NCI-H748 (cell line): ENCODE measurements around the gene ECHS1.
"Not testable (repeated sequence)": the region's sequence is repeated elsewhere in the genome, so short reads cannot be mapped to it uniquely, and the experiment has no call there.

Experiments
- DNase-seq: peaks from one replicate; lab custom pipeline; 2025; ENCODE audit not compliant: unreplicated experiment; lab: John Stamatoyannopoulos, UW

Gene ECHS1

DNA sequence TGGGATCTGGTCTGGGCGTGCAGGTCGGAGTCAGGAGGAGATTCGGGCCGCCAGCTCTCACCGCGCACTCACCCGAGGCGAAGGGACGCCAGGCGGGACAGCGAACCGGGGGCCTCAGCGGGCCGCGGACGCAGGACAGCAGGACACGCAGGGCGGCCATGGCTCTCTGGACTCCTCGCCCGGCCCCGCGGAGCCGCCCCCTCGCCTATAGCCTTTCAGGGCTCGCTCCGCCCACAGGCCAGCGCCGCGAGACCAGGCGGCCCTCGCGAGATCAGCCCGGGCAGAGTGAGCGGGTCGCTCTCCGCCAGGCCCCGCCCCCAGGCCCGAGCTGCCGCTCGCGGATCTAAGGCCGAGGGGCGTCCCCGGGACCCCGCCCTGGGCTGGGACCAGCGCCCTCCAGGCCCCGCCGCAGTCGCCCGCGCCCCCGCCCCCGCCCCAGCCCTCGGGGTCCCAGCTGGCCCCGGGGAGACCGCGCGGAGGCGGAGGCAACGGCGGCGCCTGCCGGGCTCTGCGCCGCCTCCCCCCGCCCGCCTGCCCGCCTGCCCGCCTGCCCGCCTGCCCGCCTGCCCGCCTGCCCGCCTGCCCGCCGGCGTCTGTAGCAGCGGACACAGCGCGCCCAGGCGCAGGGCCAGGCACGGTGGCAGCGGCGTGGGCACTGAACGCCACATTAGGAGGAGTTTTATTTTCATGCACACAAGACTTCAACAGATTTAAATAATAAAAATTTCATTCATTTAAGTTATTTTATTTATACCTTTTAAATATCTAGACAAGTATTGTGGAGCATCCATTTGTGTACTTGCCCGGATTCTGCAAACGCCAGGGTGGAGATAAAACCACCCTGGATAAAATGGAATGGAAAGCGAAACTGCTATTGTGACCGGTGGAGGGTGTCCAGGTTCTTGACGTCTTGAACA lies at the start of gene ECHS1:
Gene ECHS1, minus strand, starts transcription at position 181 of the 917 bp plus-strand sequence. Its CDS starts 21 bp downstream, at position 160.
- peak; percentile 92 for DNase-seq

DNA sequence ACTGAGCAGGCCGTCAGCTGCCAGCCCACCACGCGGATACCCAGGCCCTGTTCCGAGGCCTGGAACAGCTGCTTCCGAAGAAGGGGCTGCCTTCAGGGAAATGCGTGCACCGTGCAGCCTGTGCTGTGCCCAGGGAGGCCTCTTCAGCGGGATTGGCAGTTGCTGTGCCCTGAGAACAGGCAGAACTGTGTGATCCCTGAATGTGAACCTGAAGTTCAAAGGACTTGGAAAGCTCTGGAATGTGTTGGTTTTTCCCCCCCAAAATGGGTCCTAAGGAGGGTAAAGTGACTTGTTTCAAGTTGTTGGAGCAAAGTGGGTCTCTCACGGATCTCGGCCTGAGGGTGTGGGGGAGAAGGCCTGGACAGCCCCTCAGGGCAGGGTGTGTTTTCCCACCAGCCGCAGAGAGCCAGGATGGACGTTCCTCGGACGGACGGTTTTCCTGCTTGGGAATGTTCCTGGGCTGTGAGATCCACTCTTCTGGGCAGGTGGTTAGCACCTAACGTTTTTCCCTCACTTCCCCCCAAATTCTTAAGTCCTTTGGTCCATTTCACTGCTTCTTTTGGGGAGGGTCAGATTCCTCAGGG lies 49.2 kb upstream of the ECHS1 start:
- no peak for DNase-seq

DNA sequence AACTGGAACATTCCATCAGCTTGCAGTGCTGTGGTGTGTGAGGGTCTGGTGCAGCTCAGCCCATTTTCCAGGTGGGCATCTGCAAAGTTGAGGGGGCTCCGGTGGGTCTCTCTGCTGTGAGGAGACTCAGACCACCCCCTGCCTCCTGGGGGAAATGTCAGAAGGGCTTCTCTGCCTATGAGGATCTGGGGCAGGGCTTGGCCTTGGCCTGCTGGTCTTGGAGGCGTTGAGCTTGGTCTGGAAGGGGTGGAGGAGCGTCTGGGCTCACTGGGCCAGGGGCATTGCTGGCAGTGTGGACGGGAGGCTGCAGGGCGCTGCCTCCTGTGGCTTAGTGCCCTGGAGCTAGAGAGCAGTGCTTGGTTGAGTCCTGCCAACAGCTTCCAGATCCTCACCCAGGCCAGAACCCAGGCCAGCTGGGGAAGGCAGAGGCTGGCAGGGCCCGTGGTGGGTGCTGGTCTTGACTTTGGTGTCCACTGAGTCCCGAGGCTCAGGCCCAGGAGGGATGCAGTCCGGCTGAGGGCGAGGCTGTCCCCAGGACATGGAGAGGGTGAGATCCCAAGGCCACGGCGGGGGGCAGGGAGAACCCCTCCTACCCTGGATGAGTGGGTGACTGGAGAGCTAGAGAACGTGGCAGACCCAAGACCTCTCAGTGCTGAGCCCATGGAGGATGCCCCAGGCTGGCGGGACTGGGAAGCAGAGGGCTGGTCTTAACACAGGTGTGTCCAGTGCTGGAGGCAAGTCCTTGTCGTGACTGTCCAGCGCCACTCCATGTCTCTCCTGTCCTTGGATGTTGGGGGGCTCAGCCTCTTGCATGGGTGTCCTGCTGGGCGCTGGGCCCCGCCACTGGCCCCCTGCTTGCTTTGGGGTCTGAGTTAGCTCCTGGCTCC lies 48.4 kb upstream of the ECHS1 start:
- no peak for DNase-seq

DNA sequence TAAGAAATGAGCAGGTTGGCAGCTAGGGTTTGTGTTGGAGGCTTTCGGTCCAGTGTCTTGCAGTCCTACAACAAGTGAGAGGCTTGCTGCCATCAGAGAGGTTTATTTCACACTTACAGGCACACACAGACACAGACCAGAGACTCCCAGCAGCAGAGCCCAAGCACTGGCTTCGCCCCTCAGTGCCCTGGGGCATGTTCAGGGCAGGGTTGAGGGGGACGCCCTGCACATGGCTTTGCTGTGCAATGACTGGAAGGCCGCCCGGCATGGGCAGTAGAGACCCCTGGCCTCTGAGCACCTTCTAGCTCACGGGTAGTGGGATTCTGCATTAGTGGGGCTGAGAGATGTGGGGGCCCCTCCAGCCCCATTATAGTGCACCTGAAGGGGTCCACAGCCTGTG lies 47.4 kb upstream of the ECHS1 start:
- DNase-seq, result no peak

DNA sequence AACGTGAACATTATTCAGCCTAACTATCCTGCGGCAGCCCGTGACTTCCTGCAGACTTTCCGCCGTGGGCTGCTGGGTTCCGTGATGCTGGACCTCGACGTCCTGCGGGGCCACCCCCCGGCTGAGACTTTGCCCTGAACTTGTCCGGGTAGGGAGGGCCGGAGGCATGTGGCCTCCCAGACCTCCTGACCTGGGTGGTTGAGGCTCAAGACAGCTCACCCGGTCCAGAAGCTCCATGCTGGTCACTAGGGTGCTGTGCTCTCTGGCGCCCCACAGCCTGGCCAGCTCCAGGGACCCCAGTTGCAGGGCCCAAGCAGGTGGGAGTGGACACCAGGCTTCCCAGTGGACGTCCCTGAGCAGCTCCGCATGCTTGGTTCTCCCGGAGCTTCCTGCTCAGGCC lies 46.9 kb upstream of the ECHS1 start:
- no peak for DNase-seq

DNA sequence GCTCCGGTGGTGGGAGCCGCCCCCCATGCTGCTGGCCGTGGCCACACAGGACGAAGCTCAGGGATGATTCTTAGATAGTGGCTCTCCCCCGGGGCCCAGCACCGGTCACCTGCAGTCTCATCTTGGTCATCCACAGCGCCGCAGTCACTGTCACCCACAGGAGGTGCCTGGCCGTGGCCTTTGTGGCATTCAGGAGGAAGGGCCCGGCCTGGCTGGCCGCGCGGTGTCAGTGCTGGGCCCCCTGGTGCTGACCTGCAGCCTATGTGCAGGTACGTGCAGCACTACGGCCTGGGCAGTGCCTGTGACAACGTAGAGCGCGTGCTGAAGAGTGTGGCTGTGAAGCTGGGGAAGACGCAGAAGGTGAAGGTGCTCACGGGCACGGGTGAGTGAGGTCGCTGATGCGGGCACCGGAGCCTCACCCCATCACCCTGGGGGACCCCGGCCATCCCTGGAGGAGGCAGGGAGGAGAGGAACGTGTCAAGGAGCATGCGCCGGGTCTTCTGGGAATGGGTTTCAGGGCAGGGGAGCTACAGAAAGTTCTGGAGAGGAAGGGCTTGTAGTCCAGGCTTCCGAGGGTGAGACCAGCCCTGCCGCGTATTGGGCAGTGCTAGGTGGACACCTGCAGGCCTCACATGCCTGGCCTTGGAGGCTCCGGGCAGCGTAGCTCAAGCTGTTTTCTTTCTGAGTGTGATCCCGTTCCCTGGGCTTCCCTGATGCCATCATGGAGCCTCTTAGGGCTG lies 46.2 kb upstream of the ECHS1 start:
- no peak for DNase-seq

DNA sequence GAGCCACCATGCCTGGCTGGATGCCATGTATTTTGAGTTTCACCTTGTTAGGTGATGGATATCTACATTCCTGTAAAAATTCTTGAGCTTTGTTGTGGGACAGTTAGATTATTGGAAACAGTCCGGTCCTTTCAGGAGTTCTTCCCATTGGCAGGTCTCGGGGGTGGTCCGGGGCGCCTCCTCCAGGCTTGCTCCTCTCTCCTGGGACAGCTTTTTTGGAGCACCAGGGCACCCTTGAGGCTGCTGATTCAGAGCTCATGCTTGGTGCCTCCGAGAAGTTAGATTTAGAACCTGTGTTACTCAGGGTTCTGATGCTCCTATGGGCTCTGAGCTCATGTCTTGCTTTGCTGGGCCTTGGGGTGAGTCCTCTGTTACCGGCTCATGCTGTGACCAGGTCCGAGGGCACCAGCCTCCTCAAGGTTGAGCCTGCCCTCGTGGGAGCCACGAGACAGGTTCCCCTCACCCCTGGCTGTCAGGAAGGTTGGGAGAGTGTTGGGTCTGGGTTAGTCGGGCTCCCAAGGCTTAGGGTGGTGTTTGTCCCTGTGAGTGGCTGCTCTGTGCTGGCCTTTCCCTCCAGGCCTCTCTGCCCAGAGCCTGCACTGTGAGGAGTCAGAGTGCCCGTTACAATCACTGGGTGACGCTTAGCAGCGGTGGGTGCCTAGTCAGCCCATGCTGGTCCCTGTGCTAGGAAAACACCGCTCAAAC lies 45.3 kb upstream of the ECHS1 start:
- no peak for DNase-seq

DNA sequence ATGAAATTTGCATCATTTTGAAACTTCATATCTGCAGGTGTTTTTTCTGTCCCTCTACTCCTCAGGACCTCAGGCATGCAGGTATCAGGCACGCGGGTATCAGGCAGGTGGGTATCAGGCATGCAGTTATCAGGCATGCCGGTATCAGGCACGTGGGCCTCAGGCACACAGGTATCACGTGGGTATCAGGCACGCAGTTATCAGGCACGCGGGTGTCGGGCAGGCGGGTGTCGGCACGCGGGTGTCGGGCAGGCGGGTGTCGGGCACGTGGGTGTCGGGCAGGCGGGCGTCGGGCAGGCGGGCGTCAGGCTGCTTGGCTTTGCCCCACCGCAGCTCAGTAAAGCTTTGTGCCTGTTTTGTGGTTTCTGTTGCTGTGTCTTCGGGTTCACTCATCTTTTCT lies 42.6 kb upstream of the ECHS1 start:
- DNase-seq, result no peak

DNA sequence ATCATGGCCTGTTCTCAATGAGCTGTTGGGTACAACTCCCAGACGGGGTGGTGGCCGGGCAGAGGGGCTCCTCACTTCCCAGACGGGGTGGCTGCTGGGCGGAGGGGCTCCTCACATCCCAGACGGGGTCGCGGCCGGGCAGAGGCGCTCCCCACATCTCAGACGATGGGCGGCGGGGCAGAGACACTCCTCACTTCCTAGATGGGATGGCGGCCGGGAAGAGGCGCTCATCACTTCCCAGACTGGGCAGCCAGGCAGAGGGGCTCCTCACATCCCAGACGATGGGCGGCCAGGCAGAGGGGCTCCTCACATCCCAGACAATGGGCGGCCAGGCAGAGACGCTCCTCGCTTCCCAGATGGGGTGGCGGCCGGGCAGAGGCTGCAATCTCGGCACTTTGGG lies 41.2 kb upstream of the ECHS1 start:
- DNase-seq, result not testable (repeated sequence)

DNA sequence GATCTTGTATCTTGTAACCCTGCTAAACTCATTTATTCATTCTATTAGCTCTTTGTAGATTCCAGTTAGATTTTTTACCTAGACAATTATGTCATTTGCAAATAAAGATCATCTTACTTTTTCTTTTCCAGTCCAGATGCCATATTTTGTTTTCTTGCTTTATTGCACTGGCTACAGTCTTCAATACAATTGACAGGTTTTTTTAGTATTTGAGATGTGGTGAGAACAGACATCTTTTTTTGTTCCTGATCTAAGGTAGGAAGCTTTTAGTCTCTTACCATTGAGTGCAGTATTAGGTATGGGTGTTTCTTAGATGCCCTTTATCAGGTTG lies 39.2 kb upstream of the ECHS1 start:
- DNase-seq, result no peak

DNA sequence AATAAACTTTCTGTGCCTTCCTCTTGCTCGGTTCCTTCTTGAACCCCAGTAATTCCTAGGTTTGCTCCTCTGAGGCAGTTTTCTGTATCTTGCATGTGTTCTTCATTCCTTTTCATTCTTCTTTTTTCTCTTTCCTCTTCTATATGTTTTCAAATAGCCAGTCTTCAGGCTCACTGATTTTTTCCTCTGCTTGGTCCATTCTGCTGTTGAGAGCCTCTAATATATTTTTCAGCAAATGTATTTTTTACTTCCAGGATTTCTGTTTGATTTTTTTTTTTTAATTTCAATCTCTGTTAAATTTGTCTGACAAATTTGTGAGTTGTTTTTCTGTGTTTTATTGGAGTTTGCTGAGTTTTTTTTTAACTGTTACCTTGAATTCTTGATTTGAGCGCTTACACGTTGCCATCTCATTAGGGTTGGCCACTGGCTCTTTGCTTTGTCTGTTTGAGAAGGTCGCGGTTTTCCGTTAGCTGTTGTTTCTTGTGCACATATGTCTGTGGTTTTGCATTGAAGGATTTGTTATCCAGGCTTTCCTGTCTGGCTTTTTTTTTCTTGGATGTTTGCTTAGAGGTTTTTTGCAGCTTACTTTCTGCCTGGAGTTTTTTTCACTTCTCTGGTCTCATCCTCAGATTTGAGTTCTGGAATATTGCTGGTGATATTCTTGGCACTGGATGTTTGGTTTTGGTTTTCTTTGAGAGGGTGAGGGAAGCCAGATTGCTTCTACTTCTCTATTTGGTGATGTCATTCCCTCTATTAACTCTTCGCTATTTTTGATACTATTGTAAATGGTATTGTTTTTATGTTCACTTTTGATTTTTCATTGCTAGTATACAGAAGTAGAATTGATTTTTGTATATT lies 38.6 kb upstream of the ECHS1 start:
- DNase-seq, result no peak

DNA sequence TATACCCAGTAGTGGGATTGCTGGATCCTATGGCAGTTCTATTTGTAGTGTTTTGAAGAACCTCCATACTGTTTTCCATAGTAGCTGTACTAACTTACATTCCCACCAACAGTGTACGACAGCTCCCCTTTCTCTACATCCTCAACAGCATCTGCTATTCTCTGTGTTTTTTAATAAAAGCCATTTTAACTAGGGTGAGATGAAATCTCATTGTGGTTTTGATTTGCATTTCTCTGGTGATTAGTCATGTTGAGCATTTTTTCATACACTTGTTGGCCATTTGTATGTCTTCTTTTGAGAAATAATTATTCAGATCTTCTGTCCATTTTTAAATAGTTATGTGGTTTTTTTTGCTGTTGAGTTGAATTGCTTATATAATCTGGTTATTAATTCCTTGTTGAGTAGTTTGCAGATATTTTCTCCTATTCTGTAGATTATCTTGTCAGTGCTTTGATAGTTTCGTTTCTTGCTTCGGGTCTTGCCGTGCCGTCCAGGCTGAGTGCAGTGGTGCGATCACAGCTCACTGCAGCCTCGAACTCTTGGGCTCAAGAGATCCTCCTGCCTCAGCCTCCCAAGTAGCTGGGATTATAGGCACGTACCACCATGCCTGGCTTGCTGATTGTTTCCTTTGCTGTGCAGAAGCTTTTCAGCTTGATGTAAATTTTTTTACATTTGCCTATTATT lies 32.8 kb upstream of the ECHS1 start:
- no peak for DNase-seq

DNA sequence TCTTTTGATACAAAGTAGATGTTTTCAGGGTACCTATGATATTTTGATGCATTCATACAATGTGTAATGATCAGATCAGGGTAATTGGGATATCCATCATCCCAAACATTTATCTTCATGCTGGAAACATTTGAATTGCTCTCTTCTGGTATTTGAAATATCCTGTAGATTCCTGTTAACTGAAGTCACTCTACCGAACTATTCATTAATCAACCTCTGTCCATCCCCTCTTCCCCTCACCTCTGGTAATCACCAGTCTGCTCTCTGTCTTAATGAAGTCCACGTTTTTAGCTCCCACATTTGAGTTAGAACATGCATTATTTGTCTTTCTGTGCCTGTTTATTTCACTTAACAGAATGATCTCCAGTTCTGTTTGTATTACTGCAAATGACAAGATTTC lies 32.1 kb upstream of the ECHS1 start:
- DNase-seq, result no peak

DNA sequence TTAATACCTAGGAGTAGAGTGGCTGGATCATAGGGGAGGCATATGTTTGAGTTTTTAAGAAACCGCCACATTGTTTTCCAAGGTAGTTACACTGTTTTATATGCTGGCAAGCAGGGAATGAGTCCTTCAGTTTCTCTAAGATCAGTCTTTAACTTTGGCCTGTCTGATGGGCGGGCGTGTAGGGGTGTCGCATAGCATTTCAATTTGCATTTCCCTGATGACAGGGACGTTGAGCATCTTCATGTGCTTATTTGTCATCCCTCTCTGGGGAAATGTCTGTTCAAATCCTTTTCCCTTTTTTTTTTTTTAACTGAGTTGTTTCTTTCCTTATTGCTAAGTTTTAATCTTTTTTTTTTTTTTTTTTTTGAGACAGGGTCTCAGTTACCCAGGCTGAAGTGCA lies 30.6 kb upstream of the ECHS1 start:
- no peak for DNase-seq

DNA sequence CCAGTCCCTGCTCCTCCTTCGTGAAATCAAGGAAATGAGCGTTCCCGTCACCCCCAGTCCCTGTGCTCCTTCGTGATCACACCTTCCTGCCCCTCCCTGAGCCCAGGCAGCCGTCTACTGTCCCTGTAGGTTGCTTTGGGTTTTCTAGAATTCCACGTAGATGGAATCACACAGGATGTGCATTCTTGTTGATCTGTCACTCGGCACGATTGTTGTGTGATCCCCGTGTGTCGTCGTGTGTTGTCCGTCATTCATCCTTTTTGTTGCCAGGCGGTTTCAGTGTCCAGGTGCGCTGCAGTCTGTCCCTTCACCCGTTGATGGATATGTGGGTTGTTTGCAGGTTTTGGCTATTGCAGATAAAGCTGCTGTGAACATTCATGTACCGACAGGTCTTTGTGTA lies 30.2 kb upstream of the ECHS1 start:
- DNase-seq, result no peak

DNA sequence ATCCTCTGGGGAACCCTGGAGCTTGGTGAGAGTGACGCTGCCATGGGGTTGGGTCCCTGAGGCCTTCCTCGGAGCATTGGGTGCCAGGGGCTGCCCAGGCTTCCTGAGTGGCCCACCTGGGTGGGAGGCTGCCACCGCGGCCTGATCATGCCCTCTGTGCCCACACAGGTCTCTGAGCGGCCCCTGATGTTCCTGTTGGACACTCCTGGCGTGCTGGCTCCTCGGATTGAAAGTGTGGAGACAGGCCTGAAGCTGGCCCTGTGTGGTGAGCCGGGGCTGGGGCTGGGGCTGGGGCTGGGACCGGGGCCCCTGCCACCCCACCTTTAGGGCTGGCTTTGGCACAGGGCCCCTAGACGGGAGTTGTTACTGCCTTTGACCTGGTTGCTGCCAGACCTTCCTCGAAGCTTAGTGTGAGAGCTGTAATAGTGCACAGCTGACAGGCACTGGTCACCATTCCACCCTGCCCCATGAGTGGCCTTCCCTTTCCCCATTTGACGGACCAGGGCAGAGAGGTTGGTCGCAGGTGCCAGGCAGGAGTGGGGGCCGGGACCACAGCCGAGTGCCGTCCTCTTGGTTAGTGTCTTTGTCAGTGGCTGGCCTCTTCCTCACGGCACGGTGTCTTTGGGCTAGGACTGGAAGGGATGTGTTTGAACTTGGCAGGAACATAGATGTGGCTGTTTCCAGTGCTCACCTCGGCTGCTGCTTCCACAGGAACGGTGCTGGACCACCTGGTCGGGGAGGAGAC lies 29.0 kb upstream of the ECHS1 start:
- no peak for DNase-seq

DNA sequence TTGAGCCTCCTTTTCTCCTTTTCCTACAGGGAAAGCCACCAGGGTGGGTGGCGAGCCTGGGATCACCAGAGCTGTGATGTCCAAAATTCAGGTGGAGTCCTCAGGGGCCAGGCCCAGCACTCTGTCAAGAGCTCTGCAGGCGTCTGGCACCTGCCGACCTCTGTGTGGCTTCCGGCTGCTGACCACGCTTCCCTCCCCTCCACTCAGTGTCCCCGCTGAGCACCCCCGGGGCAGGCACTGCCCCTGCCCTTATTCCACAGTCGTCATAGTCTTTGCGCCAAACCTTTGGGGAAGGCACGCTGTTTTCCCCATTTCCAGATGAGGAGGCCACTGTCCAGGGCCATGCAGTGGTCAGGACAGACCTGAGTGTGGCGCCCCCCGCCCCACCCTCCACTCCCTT lies 28.3 kb upstream of the ECHS1 start:
- DNase-seq, result no peak
